CD4-positive, CD25-positive, alpha-beta regulatory T cell (primary cell): ENCODE data around the gene TMEM120A. TPM values are rescaled to one million over a fixed set of nuclear protein-coding genes. Genes with fewer than 3 reads are reported as not detected.

Experiments used
- ATAC-seq, 2 donors: fragments of 150-1000 bp; cut with Tn5 transposase; one replicate each; pipeline ENCODE4 v1.10.0; 2021; ENCODE audit warnings: low read depth in 2 of 2, moderate number of reproducible peaks in 2 of 2, moderate library complexity in 1 of 2
- DNase-seq, 3 donors: peaks; one replicate each; pipeline versions ENCODE4 v3.0.0 to v3.0.0-alpha.2; 2012 to 2022; ENCODE audit warnings: mixed read lengths in 1 of 3
- H3K27ac ChIP-seq: one replicate; pipeline ENCODE4 v1.7.0; 2013; ENCODE audit warnings: mild to moderate bottlenecking, low read length; ENCODE audit not compliant: insufficient read depth, poor library complexity, severe bottlenecking
- H3K27me3 ChIP-seq: one replicate; pipeline ENCODE4 v1.7.0; 2013; ENCODE audit warnings: low read length; ENCODE audit not compliant: control insufficient read depth, insufficient read depth
- H3K36me3 ChIP-seq: one replicate; pipeline ENCODE4 v1.7.0; 2013; ENCODE audit warnings: mild to moderate bottlenecking, low read length, moderate library complexity; ENCODE audit not compliant: control insufficient read depth, insufficient read depth
- H3K4me1 ChIP-seq: 2 replicates; pipeline ENCODE4 v1.7.0; 2013; ENCODE audit warnings: mild to moderate bottlenecking, low read length; ENCODE audit not compliant: insufficient read depth, control insufficient read depth, poor library complexity, severe bottlenecking
- H3K4me3 ChIP-seq: one replicate; pipeline ENCODE4 v1.7.0; 2013; ENCODE audit warnings: low read depth, mild to moderate bottlenecking, low read length, moderate library complexity
- H3K9me3 ChIP-seq, 2 experiments: 1 replicate in 1 of 2; 2 replicates in 1 of 2; pipeline ENCODE4 v1.7.0; 2013; ENCODE audit warnings: low read length in 2 of 2, mild to moderate bottlenecking in 1 of 2, moderate library complexity in 1 of 2; ENCODE audit not compliant: control insufficient read depth in 2 of 2
- H3K27ac Mint-ChIP-seq, 3 donors: one replicate each; pipeline ENCODE4 v1.8.0; 2020 to 2022; ENCODE audit warnings: mild to moderate bottlenecking in 3 of 3, mixed read lengths in 3 of 3, moderate library complexity in 2 of 3
- H3K27me3 Mint-ChIP-seq: one replicate; pipeline ENCODE4 v1.8.0; 2022; ENCODE audit warnings: mild to moderate bottlenecking, mixed read lengths
- H3K36me3 Mint-ChIP-seq: one replicate; pipeline ENCODE4 v1.8.0; 2020; ENCODE audit warnings: mixed read lengths
- H3K4me1 Mint-ChIP-seq, 4 donors: one replicate each; pipeline ENCODE4 v1.8.0; 2020 to 2022; ENCODE audit warnings: mixed read lengths in 4 of 4, mild to moderate bottlenecking in 1 of 4
- H3K4me3 Mint-ChIP-seq, 4 donors: one replicate each; pipeline ENCODE4 v1.8.0; 2020 to 2022; ENCODE audit warnings: mild to moderate bottlenecking in 4 of 4, mixed read lengths in 4 of 4, moderate library complexity in 3 of 4
- H3K9me3 Mint-ChIP-seq, 7 donors: one replicate each; pipeline ENCODE4 v1.8.0; 2020 to 2022; ENCODE audit warnings: mixed read lengths in 7 of 7, mild to moderate bottlenecking in 3 of 7, moderate library complexity in 2 of 7
- polyA plus RNA-seq, 4 donors: library from polyadenylated mRNA; unstranded; fragments of 300-500 nt; fragmentation: Illumina TruSeq; gene quantifications; one replicate each; pipeline ENCODE4 v1.2.3, GENCODE V29; 2021
- total RNA-seq: library from RNA; stranded (reverse); gene quantifications from one replicate; pipeline ENCODE4 v1.2.3, GENCODE V29; 2022

Gene TMEM120A
- total and polyA plus RNA-seq, 5 donors from 2014 or later, result 41.9 to 66.5 (median 61.7) TPM

DNA sequence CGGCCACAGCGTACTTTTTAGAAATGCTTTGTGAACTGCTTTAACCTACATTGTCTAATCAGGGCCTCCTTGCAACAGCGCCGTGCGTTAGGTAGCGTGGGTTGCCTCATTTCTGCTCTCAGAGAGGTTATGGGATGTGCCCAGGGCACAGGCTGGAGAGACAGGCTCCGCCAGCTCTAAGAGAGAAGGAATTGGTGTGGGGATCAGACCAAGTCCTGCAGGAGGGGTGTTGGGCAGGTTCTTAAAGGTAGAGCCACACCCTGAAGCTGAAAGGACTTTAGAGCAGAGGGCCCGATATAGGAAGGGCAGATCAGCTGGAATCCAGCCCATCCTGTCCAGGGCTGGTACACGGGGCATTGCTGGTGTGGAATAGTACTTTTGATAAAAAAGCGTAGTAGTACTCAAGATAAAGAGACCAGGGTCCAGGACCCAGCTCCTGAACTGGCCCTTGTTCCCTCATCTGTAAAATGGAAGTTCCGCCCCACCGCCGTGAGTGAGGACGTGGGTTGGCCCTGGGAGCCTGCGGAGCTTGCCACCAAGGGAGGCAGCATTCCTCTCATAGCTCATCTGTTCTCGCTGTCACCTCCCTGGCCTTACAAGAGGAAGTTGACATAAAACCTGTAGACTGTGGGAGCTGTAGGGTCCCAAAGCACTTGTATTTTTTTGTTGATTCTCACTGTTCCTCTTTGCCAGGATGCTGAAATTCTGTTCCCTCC, 37.2 kb downstream of the TMEM120A start:
- H3K9me3 ChIP-seq, result no peaks in the 10 kb centered on the region
- H3K27ac ChIP-seq, result no peak overlapping the region
- H3K36me3 ChIP-seq, result peaks cover 37% of the 10 kb centered on the region
- DNase-seq (no peak), ATAC-seq (no peak)
- no peak overlapping the region for H3K27ac Mint-ChIP-seq
- no peaks in the 10 kb centered on the region for H3K9me3 Mint-ChIP-seq
- peaks cover 4% of the 10 kb centered on the region for H3K27me3 Mint-ChIP-seq
- H3K36me3 Mint-ChIP-seq, result peaks cover 20% of the 10 kb centered on the region
- H3K4me1 Mint-ChIP-seq, result peaks cover 0 to 2% (median 0%) of the 10 kb centered on the region in 4 donors
- no peaks in the 10 kb centered on the region for H3K4me1 ChIP-seq
- no peak overlapping the region for H3K4me3 Mint-ChIP-seq
- H3K27me3 ChIP-seq, result no peaks in the 10 kb centered on the region
- no peak overlapping the region for H3K4me3 ChIP-seq

DNA sequence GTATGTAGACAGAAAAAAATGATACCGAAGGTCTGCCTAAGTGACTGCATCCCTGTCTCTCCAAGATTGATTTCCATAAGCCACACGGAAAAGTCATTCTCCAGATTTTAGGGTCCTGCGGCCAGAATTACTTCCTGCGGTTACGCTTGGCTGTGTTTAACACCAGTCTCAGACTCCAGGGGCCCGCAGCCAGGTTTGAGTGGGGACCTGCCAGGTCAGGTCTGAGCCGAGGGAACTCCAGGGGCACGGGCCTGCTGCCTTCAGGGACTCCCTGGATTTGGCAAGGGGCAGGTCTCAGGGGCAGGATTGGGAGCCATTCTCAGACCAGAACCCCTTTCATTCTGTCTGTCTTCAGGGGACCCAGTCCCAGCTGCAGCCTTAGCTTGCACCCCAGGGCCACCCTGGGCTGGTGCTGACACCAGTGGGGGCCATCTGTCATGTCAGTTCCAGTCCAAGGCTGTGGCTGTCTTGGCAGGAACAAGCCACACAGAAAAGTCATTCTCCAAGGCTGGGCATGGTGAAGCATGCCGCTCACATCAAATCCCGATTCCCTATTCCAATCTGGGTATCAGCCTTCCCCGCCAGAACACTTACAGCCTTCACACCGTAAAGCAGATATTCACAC, 39.0 kb downstream of the TMEM120A start:
- H3K4me1 Mint-ChIP-seq, result no peaks in the 10 kb centered on the region
- H3K36me3 Mint-ChIP-seq, result peaks cover 11% of the 10 kb centered on the region
- Histone ChIP-seq H3K9me3 (no peaks in the 10 kb centered on the region), H3K27ac (no peak overlapping the region), H3K4me3 (no peak overlapping the region), H3K36me3 (peaks cover 34% of the 10 kb centered on the region), H3K4me1 (no peaks in the 10 kb centered on the region), H3K27me3 (no peaks in the 10 kb centered on the region)
- H3K9me3 Mint-ChIP-seq, result no peaks in the 10 kb centered on the region
- H3K27me3 Mint-ChIP-seq, result peaks cover 4% of the 10 kb centered on the region
- ATAC-seq, result no peak
- no peak overlapping the region for H3K27ac Mint-ChIP-seq
- no peak for DNase-seq
- no peak overlapping the region for H3K4me3 Mint-ChIP-seq

DNA sequence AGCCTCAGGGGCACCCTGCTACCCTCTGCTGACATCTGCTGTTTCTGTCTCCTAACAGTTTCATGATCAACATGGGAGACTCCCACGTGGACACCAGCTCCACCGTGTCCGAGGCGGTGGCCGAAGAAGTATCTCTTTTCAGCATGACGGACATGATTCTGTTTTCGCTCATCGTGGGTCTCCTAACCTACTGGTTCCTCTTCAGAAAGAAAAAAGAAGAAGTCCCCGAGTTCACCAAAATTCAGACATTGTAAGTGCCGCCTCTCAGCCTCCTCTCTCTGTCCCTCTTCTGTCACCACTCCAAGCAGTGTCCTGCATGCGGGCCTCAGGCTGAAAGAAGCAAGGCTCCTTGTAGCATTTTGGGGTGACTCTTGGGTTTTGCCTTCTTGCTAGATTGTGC, 40.5 kb downstream of the TMEM120A start:
- Mint-ChIP-seq H3K27me3 (peaks cover 4% of the 10 kb centered on the region), H3K9me3 (no peaks in the 10 kb centered on the region), H3K36me3 (peaks cover 10% of the 10 kb centered on the region), H3K4me1 (peaks cover 0 to 3% (median 0%) of the 10 kb centered on the region in 4 donors), H3K4me3 (no peak overlapping the region), H3K27ac (peak overlapping the region in 1 of 3 donors; percentile 65)
- Histone ChIP-seq H3K27ac (no peak overlapping the region), H3K9me3 (no peaks in the 10 kb centered on the region), H3K4me3 (no peak overlapping the region), H3K36me3 (peaks cover 34% of the 10 kb centered on the region), H3K4me1 (no peaks in the 10 kb centered on the region), H3K27me3 (no peaks in the 10 kb centered on the region)
- DNase-seq (no peak), ATAC-seq (no peak)

DNA sequence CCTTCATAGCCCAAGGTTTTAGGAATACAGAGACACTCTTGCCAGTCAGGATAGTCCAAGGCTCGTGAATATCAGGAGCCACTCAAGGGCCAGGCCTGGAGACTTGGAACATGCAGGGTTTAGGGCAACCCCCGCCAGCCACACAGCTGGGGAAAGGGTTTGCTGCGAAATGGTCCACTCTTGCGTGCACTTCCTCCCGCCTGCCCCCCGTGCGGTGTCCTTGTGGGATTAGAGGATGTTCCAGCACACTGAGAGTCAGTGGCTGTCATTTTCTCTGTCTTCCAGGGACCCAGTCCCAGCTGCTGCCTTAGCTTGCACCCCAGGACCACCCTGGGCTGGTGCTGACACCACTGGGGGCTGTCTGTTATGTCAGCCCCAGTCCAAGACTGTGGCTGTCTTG, 41.0 kb downstream of the TMEM120A start:
- no peaks in the 10 kb centered on the region for H3K27me3 ChIP-seq
- H3K9me3 Mint-ChIP-seq, result no peaks in the 10 kb centered on the region
- peaks cover 0 to 8% (median 2%) of the 10 kb centered on the region in 4 donors for H3K4me1 Mint-ChIP-seq
- H3K36me3 Mint-ChIP-seq, result peaks cover 8% of the 10 kb centered on the region
- H3K27me3 Mint-ChIP-seq, result peaks cover 4% of the 10 kb centered on the region
- H3K4me3 ChIP-seq, result no peak overlapping the region
- peaks cover 34% of the 10 kb centered on the region for H3K36me3 ChIP-seq
- H3K9me3 ChIP-seq, result no peaks in the 10 kb centered on the region
- ATAC-seq (no peak), DNase-seq (no peak)
- no peak overlapping the region for H3K27ac ChIP-seq
- no peak overlapping the region for H3K4me3 Mint-ChIP-seq
- no peaks in the 10 kb centered on the region for H3K4me1 ChIP-seq
- no peak overlapping the region for H3K27ac Mint-ChIP-seq

DNA sequence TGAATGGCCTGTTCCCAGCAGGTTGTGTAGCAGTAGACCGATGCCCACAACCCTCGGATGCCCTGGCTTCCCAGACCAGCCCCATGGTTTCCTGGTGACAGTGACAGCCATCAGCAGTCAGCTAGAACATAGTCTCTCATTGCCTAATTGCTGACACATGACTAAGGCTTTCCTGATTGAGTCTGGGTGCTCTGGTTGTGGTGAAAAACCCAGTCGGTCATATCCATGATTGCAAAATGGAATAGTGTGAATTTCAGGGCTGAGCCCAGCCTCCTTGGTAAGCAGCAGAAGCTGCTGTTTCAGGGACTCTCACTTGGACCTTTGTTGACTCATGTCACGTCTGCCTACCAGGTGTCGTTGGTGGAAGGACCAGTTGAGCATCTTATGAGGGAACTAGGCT, 42.9 kb downstream of the TMEM120A start:
- Mint-ChIP-seq H3K9me3 (no peaks in the 10 kb centered on the region), H3K4me3 (no peak overlapping the region), H3K4me1 (peaks cover 0 to 12% (median 6%) of the 10 kb centered on the region in 4 donors), H3K27me3 (no peaks in the 10 kb centered on the region), H3K36me3 (peaks cover 8% of the 10 kb centered on the region), H3K27ac (no peak overlapping the region)
- H3K4me1 ChIP-seq, result no peaks in the 10 kb centered on the region
- H3K9me3 ChIP-seq, result no peaks in the 10 kb centered on the region
- ATAC-seq (peak in 1 of 2 donors; percentile 28), DNase-seq (no peak)
- peaks cover 21% of the 10 kb centered on the region for H3K36me3 ChIP-seq
- H3K27me3 ChIP-seq, result no peaks in the 10 kb centered on the region
- H3K4me3 ChIP-seq, result no peak overlapping the region
- no peak overlapping the region for H3K27ac ChIP-seq

DNA sequence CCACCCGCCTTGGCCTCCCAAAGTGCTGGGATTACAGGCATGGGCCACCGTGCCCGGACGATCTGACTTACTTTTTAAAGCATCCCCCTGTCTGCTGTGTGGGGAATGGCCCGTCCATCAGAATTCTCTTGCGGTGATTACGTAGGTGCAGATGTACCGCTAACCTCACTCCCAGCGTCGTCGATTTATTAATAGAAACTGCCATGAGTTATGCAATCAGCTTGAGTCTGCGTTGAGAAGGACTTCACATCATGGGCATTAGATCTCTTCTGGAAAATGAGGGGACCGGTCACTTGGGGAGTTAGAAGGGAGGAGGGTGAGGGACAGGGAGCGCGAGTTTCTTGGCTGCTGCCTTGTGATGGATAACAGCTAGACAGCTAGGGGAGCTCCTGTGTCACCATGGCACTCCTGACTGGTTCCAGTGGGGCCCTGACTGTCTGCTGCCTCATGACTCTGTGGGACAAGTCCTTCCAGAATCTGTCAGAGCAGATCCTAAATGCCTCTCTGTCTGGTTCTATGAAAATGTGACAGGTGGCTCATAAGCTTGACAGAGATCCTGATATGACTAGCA, 44.2 kb downstream of the TMEM120A start:
- Mint-ChIP-seq H3K9me3 (no peaks in the 10 kb centered on the region), H3K4me1 (peaks cover 0 to 14% (median 11%) of the 10 kb centered on the region in 4 donors), H3K36me3 (peaks cover 11% of the 10 kb centered on the region), H3K4me3 (no peak overlapping the region), H3K27me3 (no peaks in the 10 kb centered on the region), H3K27ac (no peak overlapping the region)
- Histone ChIP-seq H3K27me3 (no peaks in the 10 kb centered on the region), H3K4me3 (no peak overlapping the region), H3K4me1 (no peaks in the 10 kb centered on the region), H3K36me3 (peaks cover 9% of the 10 kb centered on the region), H3K9me3 (no peaks in the 10 kb centered on the region), H3K27ac (no peak overlapping the region)
- no peak for DNase-seq
- no peak for ATAC-seq

DNA sequence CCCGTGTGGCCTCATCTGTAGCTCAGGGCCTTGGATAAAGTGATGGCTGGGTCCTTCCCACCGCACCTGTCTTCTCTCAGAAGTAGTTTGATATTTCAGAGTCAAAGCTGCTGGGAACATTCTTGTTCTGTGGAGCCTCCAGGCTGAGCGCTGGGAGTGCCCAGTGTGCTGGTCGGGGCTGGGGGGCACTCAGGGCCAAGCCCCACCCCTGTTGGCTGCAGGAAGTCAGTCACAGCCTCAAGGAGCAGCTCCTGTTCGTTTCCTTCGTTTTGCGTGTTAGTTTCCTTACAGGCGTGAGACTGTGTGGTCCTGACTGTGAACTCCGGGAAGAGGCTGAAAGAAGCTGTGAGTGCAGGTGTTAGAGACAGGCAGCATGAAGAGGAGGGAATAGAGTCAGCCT, 46.2 kb downstream of the TMEM120A start:
- ATAC-seq (no peak), DNase-seq (no peak)
- H3K4me1 ChIP-seq, result no peaks in the 10 kb centered on the region
- Mint-ChIP-seq H3K27ac (peak overlapping the region; percentile 50 to 83 (median 62)), H3K27me3 (no peaks in the 10 kb centered on the region), H3K36me3 (peaks cover 6% of the 10 kb centered on the region), H3K4me3 (no peak overlapping the region), H3K4me1 (peaks cover 0 to 17% (median 16%) of the 10 kb centered on the region in 4 donors), H3K9me3 (no peaks in the 10 kb centered on the region)
- no peak overlapping the region for H3K4me3 ChIP-seq
- peaks cover 3% of the 10 kb centered on the region for H3K36me3 ChIP-seq
- no peaks in the 10 kb centered on the region for H3K27me3 ChIP-seq
- H3K27ac ChIP-seq, result no peak overlapping the region
- H3K9me3 ChIP-seq, result no peaks in the 10 kb centered on the region
